Body of pancreas (tissue), 4 donors: ENCODE results near the gene RITA1.

Source experiments
- POLR2A ChIP-seq, 3 donors: fragments of 450-650 bp; IDR thresholded peaks; one replicate each; pipeline ENCODE4 v1.6.1; 2016; ENCODE audit warnings: antibody characterized with exemption in 3 of 3, mild to moderate bottlenecking in 2 of 3
- TF ChIP-seq, protein P1 (sequence below), 7 experiments: fragments of 450-650 bp in 4 of 7; fragments of 200-600 bp in 3 of 7; sonication (generic) in 3 of 7; IDR thresholded peaks; one replicate each; pipeline ENCODE4 v1.5.1; 2016 to 2019; ENCODE audit warnings: antibody characterized with exemption in 7 of 7

DNA sequence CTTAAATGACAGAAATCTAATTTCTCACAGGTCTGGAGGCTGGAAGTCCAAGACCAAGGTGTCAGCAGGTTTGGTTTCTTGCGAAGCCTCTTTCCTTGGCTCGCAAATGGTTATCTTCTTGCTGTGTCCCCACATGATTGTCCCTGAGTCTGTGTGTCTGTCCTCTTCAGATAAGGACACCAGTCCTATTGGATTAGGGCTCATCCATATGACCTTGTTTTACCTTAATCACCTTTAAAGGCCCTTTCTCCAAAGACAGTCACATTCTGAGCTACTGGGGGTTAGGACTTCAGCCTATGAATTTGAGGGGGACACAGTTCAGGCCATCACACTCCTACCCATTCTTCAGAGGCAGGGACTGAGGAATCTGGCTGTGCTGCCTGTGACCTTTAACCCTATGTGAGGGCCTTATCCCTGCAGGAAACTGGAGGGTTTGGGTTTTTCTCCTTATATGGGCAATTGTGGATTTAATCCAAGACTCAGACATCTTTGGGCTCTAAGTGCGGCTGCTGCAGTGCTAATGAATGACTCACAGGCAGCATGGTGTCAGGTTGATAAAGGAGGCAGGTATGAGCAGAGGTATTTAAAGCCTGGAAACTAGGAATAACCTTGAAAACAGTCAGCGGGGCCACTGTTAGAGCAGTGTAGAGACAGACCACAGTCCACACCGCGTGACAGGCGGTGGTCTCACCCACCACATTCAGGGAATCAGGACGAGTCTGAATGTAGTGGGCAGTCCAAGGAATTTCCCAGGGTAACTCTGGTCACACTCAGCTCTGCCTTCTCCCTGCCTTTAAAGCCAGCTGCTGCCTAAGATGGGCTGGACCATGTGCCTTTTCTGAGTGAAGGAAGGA is 45.9 kb downstream of the RITA1 start:
- TF ChIP-seq, protein P1, sequence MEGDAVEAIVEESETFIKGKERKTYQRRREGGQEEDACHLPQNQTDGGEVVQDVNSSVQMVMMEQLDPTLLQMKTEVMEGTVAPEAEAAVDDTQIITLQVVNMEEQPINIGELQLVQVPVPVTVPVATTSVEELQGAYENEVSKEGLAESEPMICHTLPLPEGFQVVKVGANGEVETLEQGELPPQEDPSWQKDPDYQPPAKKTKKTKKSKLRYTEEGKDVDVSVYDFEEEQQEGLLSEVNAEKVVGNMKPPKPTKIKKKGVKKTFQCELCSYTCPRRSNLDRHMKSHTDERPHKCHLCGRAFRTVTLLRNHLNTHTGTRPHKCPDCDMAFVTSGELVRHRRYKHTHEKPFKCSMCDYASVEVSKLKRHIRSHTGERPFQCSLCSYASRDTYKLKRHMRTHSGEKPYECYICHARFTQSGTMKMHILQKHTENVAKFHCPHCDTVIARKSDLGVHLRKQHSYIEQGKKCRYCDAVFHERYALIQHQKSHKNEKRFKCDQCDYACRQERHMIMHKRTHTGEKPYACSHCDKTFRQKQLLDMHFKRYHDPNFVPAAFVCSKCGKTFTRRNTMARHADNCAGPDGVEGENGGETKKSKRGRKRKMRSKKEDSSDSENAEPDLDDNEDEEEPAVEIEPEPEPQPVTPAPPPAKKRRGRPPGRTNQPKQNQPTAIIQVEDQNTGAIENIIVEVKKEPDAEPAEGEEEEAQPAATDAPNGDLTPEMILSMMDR (IDR thresholded peaks at IDR 0.05), result no peak
- no peak for TF ChIP-seq POLR2A (IDR thresholded peaks at IDR 0.05)
